Stimulated activated CD4-positive, alpha-beta T cell treated with anti-CD3 and anti-CD28 coated beads, Interleukin-4, amount 100 ng/mL, for 48 hours (primary cell): ENCODE measurements around the gene VAV2.

Experiments
- DNase-seq, 2 donors: peaks; one replicate each; pipeline ENCODE4 v3.0.0-alpha.2; 2020; ENCODE audit warnings: low read depth in 2 of 2

VAV2 gene

DNA sequence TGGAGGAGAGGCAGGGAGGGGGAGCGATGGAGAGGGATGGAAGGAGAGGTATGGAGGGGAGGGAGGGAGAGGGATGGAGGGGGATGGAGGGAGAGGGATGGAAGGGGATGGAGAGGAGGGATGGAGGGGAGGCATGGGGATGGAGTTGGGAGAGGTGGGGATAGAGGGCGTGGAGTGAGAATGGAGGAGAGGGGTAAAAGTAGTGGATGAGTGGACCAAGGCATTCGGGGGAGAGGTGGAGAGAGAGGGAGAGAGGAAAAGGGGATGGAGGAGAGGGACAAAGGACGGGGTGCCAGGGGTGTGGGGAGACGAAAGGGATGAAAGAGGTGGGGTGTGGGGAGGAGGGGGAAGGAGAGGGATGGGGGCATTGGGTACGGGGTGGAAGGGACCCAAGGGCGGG lies 100.4 kb downstream of the VAV2 start:
- no peak for DNase-seq

DNA sequence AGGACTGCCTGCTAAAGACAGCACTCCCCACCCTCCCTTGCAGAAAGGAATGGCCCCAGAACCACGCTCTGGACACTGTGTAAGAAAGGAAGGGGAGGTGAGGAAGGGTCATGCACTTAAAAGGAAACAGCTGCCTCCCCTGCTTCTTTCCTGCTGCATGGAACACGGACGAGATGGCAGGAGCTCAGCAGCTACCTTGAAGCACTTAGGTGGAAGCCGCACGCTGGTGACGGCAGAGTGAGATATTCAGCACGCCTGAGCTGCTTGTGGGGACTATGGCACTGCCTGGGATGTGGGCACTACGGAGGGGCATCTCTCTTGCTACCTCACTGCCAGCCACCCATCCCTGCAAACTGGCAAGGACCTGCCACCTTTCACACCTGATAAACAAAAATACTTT lies 101.5 kb downstream of the VAV2 start:
- no peak for DNase-seq

- DNase-seq, result no peak
Measured at GRCh38 chr9:133889584-133890301, 102.4 kb downstream of the VAV2 start.

DNA sequence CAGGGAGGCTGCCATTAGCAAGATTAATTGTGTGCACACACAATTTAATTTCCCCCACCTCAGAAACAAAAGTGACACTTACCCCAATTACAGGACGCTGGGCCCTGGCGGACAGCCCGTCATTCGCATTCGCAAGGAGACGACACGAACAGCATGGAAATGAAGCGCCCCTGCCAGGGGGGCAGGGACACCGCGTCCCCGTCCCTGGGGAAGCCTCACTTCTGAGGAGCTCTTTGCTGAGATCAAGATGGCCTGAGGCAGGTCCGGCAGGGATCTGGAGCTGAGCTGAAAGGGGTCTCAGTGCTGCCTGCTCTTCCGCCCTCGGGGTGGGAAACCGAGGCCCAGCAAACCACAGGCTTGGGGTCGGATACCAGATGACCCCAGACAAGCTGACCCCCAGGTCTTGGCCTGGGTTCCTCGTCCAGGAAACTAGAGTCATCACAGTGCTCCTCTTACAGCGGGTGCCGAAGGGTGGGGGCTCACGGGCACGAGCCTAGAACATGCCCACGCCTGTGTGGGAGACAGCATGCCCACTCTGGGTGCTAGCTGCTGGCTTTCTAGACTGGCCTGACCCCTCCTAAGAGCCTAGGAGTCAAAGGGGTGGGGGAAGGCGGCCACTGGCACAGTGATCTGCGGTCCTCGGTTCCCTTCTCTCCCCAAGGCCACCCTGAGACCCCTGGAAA lies 103.2 kb downstream of the VAV2 start:
- DNase-seq, result no peak

DNA sequence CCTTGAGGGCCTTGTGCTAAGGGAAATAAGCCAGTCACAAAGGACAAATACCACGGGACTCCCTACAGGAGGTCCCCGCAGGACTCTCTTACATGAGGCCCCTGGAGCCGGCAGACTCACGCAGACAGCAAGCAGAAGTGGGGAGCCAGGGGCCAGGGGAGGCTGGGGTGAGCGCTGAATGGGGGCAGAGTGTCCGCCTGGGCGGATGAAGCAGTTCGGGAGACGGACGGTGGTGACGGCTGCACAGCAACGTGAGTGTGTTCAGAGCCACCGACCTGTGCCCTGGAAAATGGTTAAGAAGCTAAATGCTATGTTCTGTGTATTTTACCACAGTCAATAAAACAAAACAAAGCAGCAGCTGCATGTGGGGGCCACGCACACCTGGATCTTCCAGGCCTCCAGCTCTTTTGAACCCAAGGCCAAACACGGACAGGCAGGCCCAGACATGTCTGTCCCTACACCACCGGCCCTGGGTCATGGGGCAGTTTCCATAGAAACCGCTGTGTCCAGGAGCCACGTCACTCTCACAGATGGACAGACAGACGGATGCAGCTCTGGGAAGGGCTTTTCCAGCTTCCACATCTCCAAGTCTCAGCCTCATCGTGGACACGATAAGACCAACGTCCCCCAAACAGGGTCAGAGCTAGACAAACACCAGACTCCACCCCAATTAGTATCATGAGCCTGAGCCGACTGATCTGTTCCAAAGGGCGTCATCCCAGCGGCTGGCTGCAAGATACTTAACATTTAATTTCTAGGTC lies 103.9 kb downstream of the VAV2 start:
- DNase-seq, result no peak

DNA sequence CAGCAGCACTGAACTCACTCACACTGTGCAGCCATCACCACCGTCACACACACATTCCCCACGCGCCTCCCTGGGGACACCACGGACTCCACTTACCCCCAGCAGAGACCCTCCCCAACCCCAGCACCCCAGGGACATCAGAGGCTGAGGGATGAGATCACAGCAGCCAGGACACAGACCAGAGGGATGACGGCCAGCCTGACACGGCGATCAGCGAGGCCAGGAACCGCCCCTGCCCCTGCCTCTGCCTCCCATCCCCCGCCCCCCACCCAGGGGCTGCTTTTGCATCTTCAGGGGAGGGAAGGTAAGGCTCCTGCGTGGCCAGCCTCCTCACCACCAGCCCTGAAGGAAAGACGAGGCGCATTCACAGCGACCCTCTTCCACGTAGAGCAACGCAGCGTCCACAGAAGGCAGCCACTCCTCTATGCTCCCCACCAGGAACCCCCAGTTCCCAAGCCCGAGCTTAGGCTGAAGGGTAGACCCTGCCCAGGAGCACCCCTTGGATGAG lies 104.5 kb downstream of the VAV2 start:
- DNase-seq, result no peak

DNA sequence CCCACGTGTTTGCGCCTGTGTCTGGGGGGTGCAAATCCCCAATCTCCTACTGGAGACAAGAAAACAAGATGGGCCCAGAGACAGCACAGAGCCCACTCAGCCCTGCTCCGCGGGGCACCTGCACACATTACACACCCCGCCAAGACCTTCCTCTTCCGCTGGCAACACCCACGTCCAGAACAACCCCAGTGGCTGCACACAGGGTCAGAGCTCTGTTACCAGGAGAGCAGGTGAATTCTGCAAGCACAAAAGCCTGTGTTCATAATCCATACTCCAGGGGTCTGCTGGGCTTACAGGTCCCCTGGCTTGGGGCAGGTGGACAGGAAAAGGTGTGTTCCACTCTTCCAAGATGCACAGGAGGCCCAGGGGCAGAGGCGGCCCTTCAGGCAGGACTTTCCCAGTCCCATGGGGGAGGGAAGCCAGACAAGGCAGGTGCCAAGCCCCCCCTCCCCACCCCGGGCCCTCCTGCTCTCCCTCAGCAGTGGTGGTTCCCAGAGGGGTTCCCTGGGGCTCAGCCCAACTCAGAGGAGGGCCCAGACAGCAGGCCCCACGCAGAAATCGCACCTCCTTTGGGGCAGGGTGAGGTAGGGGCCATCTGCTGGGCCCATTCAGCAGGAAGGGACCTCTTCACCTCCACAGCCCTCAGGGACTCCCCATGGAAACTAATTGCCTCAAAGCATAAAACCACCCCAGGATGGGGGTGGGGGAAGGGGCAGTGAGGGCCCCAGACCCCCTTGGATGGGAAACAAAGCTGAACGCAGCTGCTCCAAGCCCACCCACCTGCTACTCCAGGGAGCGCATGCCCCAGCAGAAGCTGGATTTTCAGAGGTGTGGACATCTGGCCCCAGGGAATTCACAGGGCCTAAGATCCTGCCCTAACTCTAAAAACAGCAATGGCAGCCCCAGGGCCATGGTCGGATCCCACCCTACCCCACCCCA lies 105.3 kb downstream of the VAV2 start:
- DNase-seq, result no peak

GRCh38 chr9:133884907-133885744 lies 107.0 kb downstream of the VAV2 start:
- no peak for DNase-seq

GRCh38 chr9:133882849-133883755 lies 109.0 kb downstream of the VAV2 start:
- no peak for DNase-seq

- no peak for DNase-seq
Measured at GRCh38 chr9:133881671-133882381, 110.3 kb downstream of the VAV2 start.

- DNase-seq, result no peak
Measured at GRCh38 chr9:133880851-133881661, 111.1 kb downstream of the VAV2 start.

DNA sequence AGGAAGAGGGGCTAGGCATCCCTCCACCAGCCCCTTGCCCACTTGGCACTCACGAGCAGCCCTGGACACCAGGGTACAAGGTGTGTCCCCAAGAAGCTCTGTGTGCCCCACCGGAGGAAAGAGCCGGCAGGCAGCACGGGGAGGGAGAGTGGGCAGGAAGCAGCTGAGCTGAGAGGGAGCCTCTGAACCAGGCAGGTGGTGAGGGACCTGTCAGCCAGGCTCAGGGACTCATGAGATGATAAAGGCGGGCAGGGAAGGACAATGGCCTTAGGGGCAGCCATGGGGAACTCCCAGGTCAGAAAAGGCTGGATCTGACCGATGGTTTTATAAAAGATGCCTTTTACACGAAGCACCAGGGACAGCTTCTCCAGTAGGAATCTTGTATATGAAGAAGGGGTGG lies 112.0 kb downstream of the VAV2 start:
- no peak for DNase-seq

- DNase-seq, result no peak
Measured at GRCh38 chr9:133879615-133880014, 112.5 kb downstream of the VAV2 start.

DNA sequence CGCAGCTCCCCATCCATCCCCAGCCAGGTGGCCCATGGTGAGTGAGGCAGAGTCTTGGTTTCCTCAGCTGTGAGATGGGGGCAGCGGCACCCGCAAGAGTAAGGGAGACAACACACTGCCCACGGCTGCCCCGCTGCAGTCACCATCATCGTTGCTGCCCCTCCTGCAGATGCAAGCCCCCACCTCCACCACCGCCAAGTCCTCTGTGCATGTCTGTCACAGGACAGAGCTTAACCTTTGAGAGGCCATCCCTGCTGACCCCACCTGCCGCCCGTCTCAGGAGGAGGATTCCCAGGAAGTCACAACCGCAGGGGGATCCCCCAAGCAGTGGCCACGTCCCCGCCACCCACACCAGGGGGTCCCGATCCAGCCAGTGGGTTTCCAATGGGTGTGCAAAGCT lies 113.7 kb downstream of the VAV2 start:
- DNase-seq, result no peak

- no peak for DNase-seq
Measured at GRCh38 chr9:133877967-133878366, 114.2 kb downstream of the VAV2 start.

- no peak for DNase-seq
Measured at GRCh38 chr9:133877327-133877726, 114.8 kb downstream of the VAV2 start.

DNA sequence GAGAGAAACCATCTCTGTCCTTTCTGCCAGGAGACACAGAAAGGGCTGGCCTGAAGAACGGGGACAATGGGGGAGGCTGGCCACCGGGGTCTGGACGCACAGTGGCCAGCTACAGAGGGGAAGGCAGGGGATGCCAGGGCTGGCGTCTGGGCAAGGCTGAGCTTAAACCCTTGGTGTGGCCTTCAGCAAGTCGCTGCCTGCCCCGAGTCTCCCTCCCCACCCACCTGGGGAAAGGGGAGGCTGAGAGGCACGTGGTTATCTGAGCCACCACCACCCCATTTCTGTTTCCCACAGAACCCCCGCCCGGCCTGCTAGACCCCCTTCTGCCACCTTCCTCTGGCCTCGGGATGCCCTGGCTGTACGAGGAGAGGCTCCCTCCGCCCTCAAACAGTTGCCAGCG lies 115.3 kb downstream of the VAV2 start:
- no peak for DNase-seq

DNA sequence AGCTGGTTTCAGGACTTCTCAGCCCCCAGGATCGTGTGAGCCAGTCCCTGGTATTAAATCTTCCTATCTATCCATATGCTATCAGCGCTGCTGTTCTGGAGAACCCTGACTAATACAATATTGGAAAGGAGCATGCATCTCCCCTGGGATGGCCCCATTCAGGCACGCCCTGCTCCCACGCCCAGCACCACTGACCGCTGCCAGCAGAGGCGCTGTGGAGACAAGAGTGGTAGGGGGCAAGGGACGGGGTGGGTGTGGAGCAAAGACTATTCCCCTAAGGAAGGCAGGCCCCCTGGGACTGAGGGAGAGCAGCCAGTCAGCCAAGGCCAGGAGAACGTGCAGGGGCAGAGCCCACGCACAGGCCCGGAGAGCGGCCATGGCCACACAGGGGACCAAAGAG lies 116.0 kb downstream of the VAV2 start:
- no peak for DNase-seq
